T-helper 9 cell (primary cell): ENCODE data around the gene SH3PXD2A.
"Not testable (repeated sequence)": the region's sequence is repeated elsewhere in the genome, so short reads cannot be mapped to it uniquely, and the experiment has no call there.

Source experiments
- DNase-seq: peaks from one replicate; pipeline ENCODE4 v3.0.0-alpha.2; 2020

SH3PXD2A gene

GRCh38 chr10:103637927-103638557 is 217.3 kb downstream of the SH3PXD2A start:
- no peak for DNase-seq

- DNase-seq = no peak
These were observed 218.4 kb downstream of the SH3PXD2A start for GRCh38 chr10:103637011-103637410.

GRCh38 chr10:103636492-103636891 is 218.9 kb downstream of the SH3PXD2A start:
- DNase-seq = no peak

- no peak for DNase-seq
These were observed 219.8 kb downstream of the SH3PXD2A start for GRCh38 chr10:103635580-103635979.

- no peak for DNase-seq
These were observed 221.5 kb downstream of the SH3PXD2A start for GRCh38 chr10:103633846-103634245.

- not testable (repeated sequence) for DNase-seq
These were observed 222.5 kb downstream of the SH3PXD2A start for GRCh38 chr10:103632871-103633270.

- DNase-seq = no peak
These were observed 223.1 kb downstream of the SH3PXD2A start for GRCh38 chr10:103632247-103632642.

GRCh38 chr10:103630156-103630555 is 225.2 kb downstream of the SH3PXD2A start:
- DNase-seq = no peak

- no peak for DNase-seq
These were observed 225.8 kb downstream of the SH3PXD2A start for GRCh38 chr10:103629581-103629980.

- DNase-seq = no peak
These were observed 227.5 kb downstream of the SH3PXD2A start for GRCh38 chr10:103627893-103628292.

- no peak for DNase-seq
These were observed 228.1 kb downstream of the SH3PXD2A start for GRCh38 chr10:103627111-103627892.

- no peak for DNase-seq
These were observed 229.2 kb downstream of the SH3PXD2A start for GRCh38 chr10:103626178-103626577.

- DNase-seq = no peak
These were observed 232.3 kb downstream of the SH3PXD2A start for GRCh38 chr10:103622935-103623574.

- DNase-seq = no peak
These were observed 233.1 kb downstream of the SH3PXD2A start for GRCh38 chr10:103622286-103622685.

- no peak for DNase-seq
These were observed 233.6 kb downstream of the SH3PXD2A start for GRCh38 chr10:103621783-103622125.

GRCh38 chr10:103620891-103621782 is 234.2 kb downstream of the SH3PXD2A start:
- no peak for DNase-seq

- DNase-seq = no peak
These were observed 235.0 kb downstream of the SH3PXD2A start for GRCh38 chr10:103620352-103620740.

GRCh38 chr10:103619424-103620351 is 235.7 kb downstream of the SH3PXD2A start:
- DNase-seq = no peak

GRCh38 chr10:103618575-103619423 is 236.6 kb downstream of the SH3PXD2A start:
- DNase-seq = no peak

- no peak for DNase-seq
These were observed 237.6 kb downstream of the SH3PXD2A start for GRCh38 chr10:103617602-103618385.
